Pons (tissue), 1 donor: ENCODE results near the gene ADAMTS8.

Source experiments
- DNase-seq: peaks from one replicate; pipeline ENCODE4 v3.0.0-alpha.2; 2016; ENCODE audit warnings: low spot score

ADAMTS8 gene

DNA sequence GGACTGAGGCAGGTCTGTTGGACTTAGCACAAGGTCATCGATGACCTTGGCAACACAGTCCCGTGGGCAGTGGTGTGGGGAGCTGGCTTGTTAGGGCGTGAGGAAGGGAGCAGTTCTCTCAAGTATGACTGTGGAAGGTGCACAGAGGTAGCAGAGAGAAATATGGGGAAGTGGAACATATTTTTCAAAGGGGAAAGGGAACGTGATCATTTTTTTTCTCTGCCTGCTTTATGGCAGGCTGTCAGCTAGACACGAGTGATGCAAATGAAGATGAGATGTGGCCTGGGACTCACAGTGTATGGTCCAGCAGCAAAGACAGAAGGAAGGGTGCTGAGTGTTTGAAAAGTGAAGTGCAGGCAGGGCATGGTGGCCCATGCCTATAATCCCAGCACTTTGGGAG lies 30.6 kb downstream of the ADAMTS8 start:
- no peak for DNase-seq

DNA sequence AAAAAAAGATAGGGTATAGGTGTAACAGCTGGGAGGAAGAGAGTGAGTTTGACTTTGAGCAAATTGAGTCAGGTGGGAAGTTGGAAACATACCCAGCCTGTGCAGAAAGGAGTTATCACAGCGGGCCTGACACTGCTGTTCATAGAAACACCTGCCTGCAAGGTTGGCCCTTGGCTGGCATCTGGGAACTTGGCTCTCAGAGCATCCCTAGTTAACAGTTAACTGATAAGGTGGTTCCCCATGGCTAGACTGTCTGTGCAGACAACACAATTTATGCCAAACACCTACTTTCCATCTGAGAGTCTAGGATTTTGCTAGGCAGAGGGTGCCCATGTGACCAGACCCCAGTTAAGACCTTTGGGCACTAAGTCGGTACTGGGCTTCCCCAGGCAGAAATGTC lies 31.4 kb downstream of the ADAMTS8 start:
- DNase-seq, result no peak

DNA sequence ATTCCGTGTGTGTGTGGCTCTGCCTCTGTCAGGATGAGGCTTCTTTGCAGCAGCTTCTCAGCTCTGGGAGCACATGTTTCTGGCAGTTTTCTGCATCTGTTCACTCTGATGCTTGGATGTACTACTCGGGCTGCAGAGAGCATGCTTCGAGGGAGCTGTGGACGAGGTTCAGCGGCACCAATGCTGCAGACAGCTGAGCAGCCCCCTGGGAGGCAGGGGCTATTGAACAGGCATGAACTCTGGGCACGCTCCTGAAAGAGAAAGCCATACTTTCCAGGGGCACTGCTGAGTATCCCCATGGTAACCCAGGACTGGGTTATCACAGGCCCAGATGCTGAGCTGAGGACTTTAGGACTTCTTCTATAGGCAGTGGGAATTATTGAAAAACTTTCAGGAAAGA lies 33.8 kb downstream of the ADAMTS8 start:
- no peak for DNase-seq

- no peak for DNase-seq
Observed at GRCh38 chr11:130391711-130392110, 36.7 kb downstream of the ADAMTS8 start.

DNA sequence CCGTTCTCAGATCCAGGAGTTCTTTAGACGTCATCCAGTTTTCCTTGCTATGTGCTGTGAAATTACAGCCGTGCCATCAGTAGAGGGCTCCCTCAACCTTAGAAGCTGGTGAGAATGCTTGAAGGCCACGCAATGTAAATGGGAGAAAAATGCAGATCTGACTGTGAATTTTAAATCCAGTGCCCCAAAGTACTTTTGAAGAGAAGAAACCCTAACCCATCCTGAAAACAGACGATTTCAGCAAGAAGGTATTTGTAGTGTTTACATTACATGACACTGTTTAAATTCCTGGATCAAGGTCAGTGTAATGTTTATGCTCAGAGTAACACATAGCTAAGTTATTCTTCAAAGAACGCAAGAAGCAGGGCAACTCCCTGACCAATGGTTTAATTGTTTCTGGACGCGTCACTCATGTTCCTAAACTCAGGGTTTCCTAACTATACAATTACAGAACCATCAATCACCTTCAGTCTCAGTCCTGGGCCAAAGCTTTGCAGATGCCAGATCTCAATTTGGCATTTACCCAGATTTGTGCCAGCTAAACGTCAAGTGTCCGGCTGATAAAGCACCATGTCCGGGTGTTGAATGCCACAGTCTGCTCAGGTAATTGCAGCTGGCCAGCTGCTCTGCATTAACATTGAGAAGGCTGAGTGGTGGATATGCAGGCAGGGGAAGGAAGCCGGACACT lies 38.2 kb downstream of the ADAMTS8 start:
- peak; percentile 89 for DNase-seq

DNA sequence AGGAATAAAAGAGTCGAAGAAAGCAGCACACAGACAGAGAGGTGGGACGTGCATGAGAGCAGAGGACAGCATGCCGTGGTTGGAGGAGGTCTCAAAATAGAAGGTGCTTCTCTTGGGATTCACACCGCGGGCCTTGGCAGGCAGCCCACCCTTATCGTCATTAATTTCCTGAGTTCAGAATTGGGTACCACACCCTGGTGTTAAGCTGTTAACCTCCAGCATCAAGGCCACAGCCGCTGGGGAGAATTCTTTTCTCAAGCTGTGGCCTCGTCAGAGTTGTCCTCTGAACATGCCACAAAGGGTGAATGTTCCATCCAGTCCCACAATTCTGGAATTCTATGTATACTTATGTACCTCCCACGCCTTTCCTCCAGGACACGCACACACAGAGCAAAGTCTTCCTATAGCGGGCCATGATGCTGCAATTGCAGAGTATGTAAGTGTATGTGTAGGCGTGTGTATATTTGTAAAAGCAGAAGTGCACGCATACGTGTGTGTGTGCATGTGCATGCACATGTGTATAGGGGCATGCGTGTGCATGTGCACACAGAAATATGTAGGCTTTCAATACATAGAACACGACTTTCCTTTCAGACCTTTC lies 39.0 kb downstream of the ADAMTS8 start:
- DNase-seq, result no peak

GRCh38 chr11:130388607-130389205 lies 39.7 kb downstream of the ADAMTS8 start:
- no peak for DNase-seq

DNA sequence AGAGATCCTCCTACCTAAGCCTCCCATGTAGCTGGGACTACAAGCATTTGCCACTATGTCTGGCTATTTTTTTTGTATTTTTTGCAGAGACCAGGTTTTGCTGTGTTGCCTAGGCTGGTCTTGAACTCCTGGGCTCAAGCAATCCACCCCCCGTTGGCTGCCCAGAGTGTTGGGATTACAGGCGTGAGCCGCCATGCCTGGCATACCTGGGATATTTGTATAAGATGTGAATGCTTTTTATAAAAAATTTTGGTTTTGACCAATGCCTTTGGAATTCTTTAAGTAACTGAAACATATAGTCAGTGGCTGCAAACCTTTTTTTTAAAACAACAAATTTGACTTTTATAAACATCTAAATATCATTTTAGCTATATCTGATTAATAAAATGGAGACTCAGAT lies 42.4 kb downstream of the ADAMTS8 start:
- no peak for DNase-seq

DNA sequence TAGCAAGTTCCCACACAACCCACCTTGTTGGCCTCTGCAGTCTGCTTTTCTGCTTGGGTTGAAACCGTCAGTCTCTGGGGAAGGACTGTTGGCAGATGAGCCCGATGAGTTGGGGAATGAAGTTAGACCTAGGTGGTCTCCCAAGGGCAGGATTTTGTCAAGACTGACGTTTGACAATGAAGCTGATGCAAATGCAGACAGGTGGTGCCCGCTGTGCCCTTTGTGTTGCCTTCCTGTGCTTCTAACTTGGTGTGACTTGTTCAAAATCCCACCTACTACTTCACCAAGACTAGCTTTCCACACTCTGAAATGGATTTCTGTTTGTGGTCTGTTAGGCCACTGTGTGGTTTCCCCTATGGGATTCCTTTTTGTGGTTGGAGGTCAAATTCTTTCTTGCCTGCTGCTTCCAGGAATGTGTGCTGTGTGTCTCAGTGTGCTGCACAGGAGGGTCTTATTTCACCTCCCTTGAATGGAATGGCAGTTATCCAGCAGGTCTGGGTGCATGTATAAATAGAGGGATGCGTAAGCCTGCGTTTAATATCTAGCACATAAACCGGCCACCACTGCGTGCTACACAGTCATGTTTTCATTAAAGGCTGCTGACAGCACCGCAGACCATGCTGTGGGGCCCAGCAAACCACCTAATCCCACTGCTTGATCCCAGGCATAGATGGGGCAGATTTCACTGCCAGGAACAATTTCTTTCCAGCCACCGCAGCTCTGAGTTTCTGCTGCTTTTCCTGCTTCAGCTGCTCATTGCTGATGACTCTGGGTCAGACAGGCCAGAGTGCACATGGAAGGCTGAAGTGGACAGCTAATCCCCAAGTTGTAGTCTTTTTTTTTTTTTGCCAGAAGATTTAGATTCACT lies 44.8 kb downstream of the ADAMTS8 start:
- DNase-seq, result no peak

GRCh38 chr11:130381317-130381716 lies 47.1 kb downstream of the ADAMTS8 start:
- no peak for DNase-seq

- DNase-seq, result no peak
Observed at GRCh38 chr11:130380778-130381177, 47.6 kb downstream of the ADAMTS8 start.

GRCh38 chr11:130379276-130379675 lies 49.1 kb downstream of the ADAMTS8 start:
- no peak for DNase-seq

GRCh38 chr11:130370845-130371590 lies 57.4 kb downstream of the ADAMTS8 start:
- peak; percentile 17 for DNase-seq

- DNase-seq, result peak; percentile 95
Observed at GRCh38 chr11:130369713-130370112, 58.7 kb downstream of the ADAMTS8 start.

GRCh38 chr11:130369141-130369691 lies 59.2 kb downstream of the ADAMTS8 start:
- DNase-seq, result peak; percentile 88

DNA sequence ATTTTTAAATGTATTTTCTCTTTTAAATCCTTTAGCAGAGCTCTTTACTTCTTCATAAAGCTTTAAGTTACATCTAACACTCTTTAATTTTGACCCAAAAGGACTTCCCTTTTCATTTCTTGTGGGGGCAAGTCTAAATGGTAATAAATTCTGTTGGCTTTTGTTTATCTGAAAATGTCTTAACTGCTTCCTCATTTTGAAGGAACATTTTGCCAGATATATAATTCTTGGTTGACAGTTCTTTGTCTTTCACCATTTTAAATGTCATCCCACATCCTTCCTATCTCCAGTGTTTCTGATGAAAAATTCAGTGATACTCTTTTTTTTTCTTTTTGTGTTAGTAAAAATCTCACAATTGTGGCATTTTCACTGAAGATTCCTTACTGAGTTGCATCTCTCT lies 69.0 kb downstream of the ADAMTS8 start:
- DNase-seq, result no peak

DNA sequence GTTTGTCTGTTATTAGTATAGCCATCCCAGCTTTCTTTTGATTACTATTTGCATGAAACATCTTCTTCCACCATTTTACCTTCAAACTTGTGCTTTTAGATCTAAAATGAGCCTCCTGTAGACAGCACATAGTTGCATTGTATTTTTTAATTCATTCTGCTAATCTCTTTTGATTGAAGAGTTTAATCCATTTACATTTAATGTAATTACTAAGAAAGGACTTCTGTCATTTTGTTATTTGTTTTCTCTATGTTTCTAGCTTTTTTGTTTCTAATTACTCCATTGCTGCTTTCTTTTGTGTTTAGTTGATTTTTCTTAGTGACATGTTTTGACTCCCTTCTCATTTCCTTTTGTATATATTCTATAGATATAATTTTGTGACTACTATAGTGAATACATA lies 70.0 kb downstream of the ADAMTS8 start:
- no peak for DNase-seq
